GM12878 (cell line): Measurements from ENCODE around the gene ATF4. TPM values are rescaled to one million over a fixed set of nuclear protein-coding genes. Genes with fewer than 3 reads are reported as not detected.

Experiments
- ATAC-seq: fragments of 200-7000 bp; cut with Tn5 transposase; 3 replicates; pipeline ENCODE4 v1.9.1; 2020; ENCODE audit warnings: mild to moderate bottlenecking, moderate library complexity
- BruUV-seq: library from RNA; stranded (reverse); fragments of 400-500 nt; replicated peaks from 2 replicates; lab custom pipeline; 2021; lab: Mats Ljungman, UMichigan
- CTCF ChIA-PET: fragments of 300-600 bp; sonication (Branson Sonifier 250); formaldehyde crosslinking; extraction: SDS; loops from one replicate; lab custom pipeline; 2021; ENCODE audit warnings: inconsistent platforms; lab: Yijun Ruan, JAX
- POLR2A ChIA-PET: fragments of 350-600 bp; formaldehyde crosslinking; extraction: SDS; loops from one replicate; lab custom pipeline; 2021; ENCODE audit warnings: inconsistent platforms; lab: Charles Lee
- RAD21 ChIA-PET: fragments of 300-600 bp; sonication (Branson Sonifier 250); formaldehyde crosslinking; loops from one replicate; lab custom pipeline; 2023; ENCODE audit warnings: antibody characterized with exemption; ENCODE audit not compliant: unreplicated experiment; lab: Charles Lee
- SMC1A ChIA-PET: fragments of 300-600 bp; sonication (Branson Sonifier 250); formaldehyde crosslinking; loops from one replicate; lab custom pipeline; 2023; ENCODE audit not compliant: unreplicated experiment, uncharacterized antibody; lab: Charles Lee
- DNase-seq: peaks from one replicate; pipeline ENCODE4 v3.0.0-alpha.2; 2011; ENCODE audit warnings: low read depth, low spot score
- FAIRE-seq: peaks from 3 replicates; lab custom pipeline; 2011; peaks lifted over from hg19 to GRCh38; lab: Jason Lieb, UNC
- H2AFZ ChIP-seq: 2 replicates; pipeline ENCODE4 v1.6.0; 2011; ENCODE audit warnings: low read depth, low read length, control low read depth; ENCODE audit not compliant: control insufficient read depth
- H3K27ac ChIP-seq: 2 replicates; pipeline ENCODE4 v1.5.1; 2011; ENCODE audit warnings: control low read depth; ENCODE audit not compliant: control insufficient read depth, insufficient read depth
- H3K27me3 ChIP-seq, 2 experiments: replicated peaks in 1 of 2; 2 replicates each; pipeline versions ENCODE4 v1.6.0 to v1.6.1; 2011; ENCODE audit warnings: low read length in 1 of 2; ENCODE audit not compliant: control insufficient read depth in 2 of 2, insufficient read depth in 2 of 2
- H3K36me3 ChIP-seq, 2 experiments: 2 replicates each; pipeline ENCODE4 v1.5.1; 2011; ENCODE audit warnings: low read length in 1 of 2; ENCODE audit not compliant: control insufficient read depth in 2 of 2, insufficient read depth in 2 of 2
- H3K4me1 ChIP-seq: 2 replicates; pipeline ENCODE4 v1.6.1; 2011; ENCODE audit warnings: mild to moderate bottlenecking, low read length, moderate library complexity, mixed read lengths; ENCODE audit not compliant: control insufficient read depth, insufficient read depth
- H3K4me2 ChIP-seq: 2 replicates; pipeline ENCODE4 v1.6.0; 2011; ENCODE audit warnings: control low read depth; ENCODE audit not compliant: control insufficient read depth, insufficient read depth
- H3K4me3 ChIP-seq: fragments of 200-600 bp; sonication (generic); 2 replicates; pipeline ENCODE4 v1.5.1; 2016
- H3K79me2 ChIP-seq: 2 replicates; pipeline ENCODE4 v1.6.0; 2011; ENCODE audit warnings: low read length; ENCODE audit not compliant: control insufficient read depth, insufficient read depth
- H3K9ac ChIP-seq: 2 replicates; pipeline ENCODE4 v1.8.0; 2011; ENCODE audit warnings: low read length, control low read depth, mixed read lengths; ENCODE audit not compliant: control insufficient read depth, insufficient read depth
- H3K9me3 ChIP-seq: replicated peaks from 3 replicates; pipeline ENCODE4 v1.5.1; 2011; ENCODE audit warnings: mild to moderate bottlenecking, low read length; ENCODE audit not compliant: control insufficient read depth, insufficient read depth
- H4K20me1 ChIP-seq: 2 replicates; pipeline ENCODE4 v1.6.0; 2011; ENCODE audit not compliant: control insufficient read depth, insufficient read depth
- CHD4 ChIP-seq: fragments of 200-600 bp; sonication (generic); IDR thresholded peaks from 2 replicates; pipeline ENCODE4 v1.6.1; 2016; ENCODE audit warnings: mild to moderate bottlenecking
- MEF2A ChIP-seq: IDR thresholded peaks from 2 replicates; pipeline ENCODE4 v1.6.1; 2011; ENCODE audit warnings: low read depth, mild to moderate bottlenecking, low read length, moderate library complexity; ENCODE audit not compliant: insufficient read depth
- RELA ChIP-seq: fragments of 450-650 bp; IDR thresholded peaks from 2 replicates; pipeline ENCODE4 v1.8.0; 2014; ENCODE audit warnings: borderline replicate concordance; ENCODE audit not compliant: partially characterized antibody
- REST ChIP-seq: IDR thresholded peaks from 2 replicates; pipeline ENCODE4 v1.6.1; 2012; ENCODE audit warnings: mild to moderate bottlenecking, low read depth, low read length
- RFX5 ChIP-seq: IDR thresholded peaks from 2 replicates; pipeline ENCODE4 v1.6.1; 2011; ENCODE audit warnings: low read depth, low read length, improper control_type of control experiment
- SMARCA5 ChIP-seq: fragments of 450-650 bp; IDR thresholded peaks from 2 replicates; pipeline ENCODE4 v1.6.1; 2017; ENCODE audit warnings: mild to moderate bottlenecking
- ZNF687 ChIP-seq: fragments of 450-650 bp; IDR thresholded peaks from 2 replicates; pipeline ENCODE4 v1.6.1; 2017; ENCODE audit warnings: mild to moderate bottlenecking, moderate library complexity
- WGBS: methylation state at CpG from one replicate; pipeline ENCODE4 v1.1.6; 2016; ENCODE audit warnings: low lambda C conversion rate; ENCODE audit not compliant: insufficient replicate concordance, insufficient coverage; ENCODE audit errors: missing lambda C conversion rate; 5-methylcytosine and 5-hydroxymethylcytosine counted together
- in situ Hi-C: fragments of 300-500 bp; cut with MboI; formaldehyde crosslinking; loops from 9 replicates; pipeline ENCODE4 v1.14.3; 2018; ENCODE audit warnings: mixed read lengths
- intact Hi-C: fragments of 100-400 bp; cut with micrococcal nuclease; formaldehyde crosslinking; loops from one replicate; pipeline ENCODE4 v1.14.2; 2022; ENCODE audit not compliant: unreplicated experiment
- polyA plus RNA-seq, 11 experiments: library from polyadenylated mRNA; depleted of rRNA in 4 of 11; unstranded in 6 of 11; stranded (reverse) in 5 of 11; fragments of >200 nt; fragmentation: Nextera tagmentation in 4 of 11; fragmentation: Illumina TruSeq in 1 of 11; extraction: Ambion mirVana in 4 of 11; extraction: Trizol in 1 of 11; gene quantifications; 1 replicate in 1 of 11; 2 replicates in 10 of 11; pipeline versions ENCODE4 v1.2.1 to v1.2.3, GENCODE V29; 2011 to 2016; ENCODE audit warnings: inconsistent platforms in 2 of 11, missing spikeins in 2 of 11, low read depth in 1 of 11
- total RNA-seq, 4 experiments: library from RNA; depleted of rRNA in 3 of 4; stranded (reverse); fragments of >200 nt in 3 of 4; fragmentation: Illumina TruSeq in 1 of 4; extraction: Trizol in 1 of 4; gene quantifications; 2 replicates each; pipeline versions ENCODE4 v1.2.1 to v1.2.3, GENCODE V29; 2013 to 2021

Gene ATF4
- total and polyA plus RNA-seq, 10 of the 15 experiments (the other 5 are each of a cell fraction or from before 2014, with no cell fraction given): 88.3 to 605 (median 320) TPM

- TF ChIP-seq REST (no peak), SMARCA5 (no peak), ZNF687 (no peak), RELA (no peak), RFX5 (no peak), MEF2A (no peak), CHD4 (no peak)
- no peak overlapping the region for H3K9ac ChIP-seq
- WGBS: 95% methylated on average over 16 of the region's 16 CpGs
- no peak overlapping the region for H3K27ac ChIP-seq
- no peaks in the 10 kb centered on the region for H3K9me3 ChIP-seq
- FAIRE-seq: no peak
- no peaks in the 10 kb centered on the region for H3K4me1 ChIP-seq
- ChIA-PET POLR2A (no interaction called here), RAD21 (no interaction called here), CTCF (interaction anchor here (2.3 kb wide), 1 partner anchor 44 kb away, joined by 5 read pairs; no protein-coding TSS in a partner anchor), SMC1A (interaction anchor here (1.2 kb wide), 1 partner anchor 44 kb away, joined by 3 read pairs; no protein-coding TSS in a partner anchor)
- H3K36me3 ChIP-seq: peaks cover 8 to 32% of the 10 kb centered on the region in 2 experiments; a peak in 3 of 4 replicates
- no peak overlapping the region for H2AFZ ChIP-seq
- no peaks in the 10 kb centered on the region for H3K27me3 ChIP-seq
- no peak for DNase-seq
- peaks cover 1% of the 10 kb centered on the region for H3K79me2 ChIP-seq
- BruUV-seq: no TSS peak
- intact Hi-C loops (no loop called here), in situ Hi-C loops (no loop called here)
- no peak overlapping the region for H3K4me3 ChIP-seq
- H3K4me2 ChIP-seq: no peak overlapping the region
- H4K20me1 ChIP-seq: no peaks in the 10 kb centered on the region
- ATAC-seq: no peak
Measured at GRCh38 chr22:39481054-39481453, 39.3 kb upstream of the ATF4 start.
